Mesendoderm (in vitro differentiated cells): ENCODE data around the gene ADH5.
"Not testable (repeated sequence)": the region's sequence is repeated elsewhere in the genome, so short reads cannot be mapped to it uniquely, and the experiment has no call there.

Experiments used
- DNase-seq: peaks from one replicate; pipeline ENCODE4 v3.0.0; 2013
- H2AK5ac ChIP-seq: 2 replicates; pipeline ENCODE4 v1.6.1; 2013; ENCODE audit warnings: low read length, inconsistent platforms
- H2BK120ac ChIP-seq: 2 replicates; pipeline ENCODE4 v1.6.1; 2013; ENCODE audit warnings: low read depth, mild to moderate bottlenecking, low read length, moderate library complexity, mixed read lengths
- H2BK15ac ChIP-seq: replicated peaks from 2 replicates; pipeline ENCODE4 v1.6.1; 2013; ENCODE audit warnings: low read depth, mild to moderate bottlenecking, moderate library complexity
- H2BK5ac ChIP-seq: 2 replicates; pipeline ENCODE4 v1.6.1; 2013; ENCODE audit warnings: low read length, inconsistent platforms
- H3K18ac ChIP-seq: 2 replicates; pipeline ENCODE4 v1.6.1; 2013; ENCODE audit warnings: mild to moderate bottlenecking, low read length, mixed read lengths
- H3K23ac ChIP-seq: one replicate; pipeline ENCODE4 v1.6.1; 2013; ENCODE audit warnings: low read length
- H3K27ac ChIP-seq: 2 replicates; pipeline ENCODE4 v1.5.1; 2013; ENCODE audit warnings: low read depth, mild to moderate bottlenecking, inconsistent platforms, low read length, moderate library complexity
- H3K27me3 ChIP-seq: 2 replicates; pipeline ENCODE4 v1.6.1; 2013; ENCODE audit warnings: low read length, control low read depth, mild to moderate bottlenecking, inconsistent platforms; ENCODE audit not compliant: insufficient read depth, poor library complexity
- H3K36me3 ChIP-seq: 2 replicates; pipeline ENCODE4 v1.6.1; 2013; ENCODE audit warnings: low read length, inconsistent platforms; ENCODE audit not compliant: control insufficient read depth, insufficient read depth
- H3K4ac ChIP-seq: one replicate; pipeline ENCODE4 v1.6.1; 2013; ENCODE audit warnings: low read depth, mild to moderate bottlenecking, low read length, moderate library complexity
- H3K4me1 ChIP-seq: 2 replicates; pipeline ENCODE4 v1.6.1; 2013; ENCODE audit warnings: low read depth, low read length, inconsistent platforms; ENCODE audit not compliant: control insufficient read depth
- H3K4me2 ChIP-seq: 2 replicates; pipeline ENCODE4 v1.6.1; 2013; ENCODE audit warnings: low read length
- H3K4me3 ChIP-seq: 2 replicates; pipeline ENCODE4 v1.5.1; 2013; ENCODE audit warnings: mild to moderate bottlenecking, low read length
- H3K56ac ChIP-seq: one replicate; pipeline ENCODE4 v1.6.1; 2013; ENCODE audit warnings: low read length
- H3K79me1 ChIP-seq: 2 replicates; pipeline ENCODE4 v1.6.1; 2013; ENCODE audit warnings: low read length, inconsistent platforms
- H3K79me2 ChIP-seq: 2 replicates; pipeline ENCODE4 v1.6.1; 2013; ENCODE audit warnings: mild to moderate bottlenecking, low read length; ENCODE audit not compliant: control insufficient read depth, insufficient read depth
- H3K9ac ChIP-seq: 2 replicates; pipeline ENCODE4 v1.6.1; 2013; ENCODE audit warnings: low read length, inconsistent platforms
- H4K5ac ChIP-seq: one replicate; pipeline ENCODE4 v1.6.1; 2013; ENCODE audit warnings: low read length
- H4K8ac ChIP-seq: one replicate; pipeline ENCODE4 v1.6.1; 2013; ENCODE audit warnings: low read depth, mild to moderate bottlenecking, control low read depth, low read length, moderate library complexity
- WGBS: extraction: QIAGEN DNeasy Blood & Tissue Kit; methylation state at CpG from one replicate; pipeline ENCODE4 v1.1.7; 2013; ENCODE audit warnings: low lambda C conversion rate, missing lambda C conversion rate; ENCODE audit not compliant: insufficient coverage; ENCODE audit errors: extremely low coverage; 5-methylcytosine and 5-hydroxymethylcytosine counted together

ADH5 gene

DNA sequence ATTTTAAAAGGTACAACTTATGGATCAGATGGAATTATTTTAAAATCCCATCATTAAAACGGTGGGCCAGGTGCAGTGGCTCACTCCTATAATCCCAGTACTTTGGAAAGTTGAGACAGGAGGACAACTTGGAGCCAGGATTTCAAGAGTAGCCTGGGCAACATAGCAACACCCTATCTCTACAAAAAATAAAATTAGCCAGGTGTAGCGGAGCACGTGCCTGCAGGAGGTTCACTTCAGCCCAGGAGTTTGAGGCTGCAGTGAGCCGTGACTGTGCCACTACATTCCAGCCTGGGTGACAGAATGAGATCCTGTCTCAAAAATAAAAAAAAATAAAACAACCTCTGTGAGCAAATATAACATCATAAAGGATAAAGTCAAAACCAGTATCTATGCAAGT lies 11.4 kb downstream of the ADH5 start:
- no CpG with 5 or more reads among the region's 4 CpGs for WGBS
- Histone ChIP-seq H3K23ac (no peak overlapping the region), H3K4ac (no peak overlapping the region), H4K5ac (no peak overlapping the region), H3K4me1 (no peaks in the 10 kb centered on the region), H3K27me3 (no peaks in the 10 kb centered on the region), H3K18ac (no peak overlapping the region), H2BK120ac (no peak overlapping the region), H4K8ac (no peak overlapping the region), H3K79me2 (no peaks in the 10 kb centered on the region), H2BK5ac (no peak overlapping the region), H3K4me3 (no peak overlapping the region), H3K4me2 (no peak overlapping the region), H3K56ac (no peak overlapping the region), H3K27ac (no peak overlapping the region), H2BK15ac (no peak overlapping the region), H3K9ac (no peak overlapping the region), H3K79me1 (peaks cover under 1% of the 10 kb centered on the region), H3K36me3 (peaks cover 3% of the 10 kb centered on the region), H2AK5ac (no peak overlapping the region)
- no peak for DNase-seq

DNA sequence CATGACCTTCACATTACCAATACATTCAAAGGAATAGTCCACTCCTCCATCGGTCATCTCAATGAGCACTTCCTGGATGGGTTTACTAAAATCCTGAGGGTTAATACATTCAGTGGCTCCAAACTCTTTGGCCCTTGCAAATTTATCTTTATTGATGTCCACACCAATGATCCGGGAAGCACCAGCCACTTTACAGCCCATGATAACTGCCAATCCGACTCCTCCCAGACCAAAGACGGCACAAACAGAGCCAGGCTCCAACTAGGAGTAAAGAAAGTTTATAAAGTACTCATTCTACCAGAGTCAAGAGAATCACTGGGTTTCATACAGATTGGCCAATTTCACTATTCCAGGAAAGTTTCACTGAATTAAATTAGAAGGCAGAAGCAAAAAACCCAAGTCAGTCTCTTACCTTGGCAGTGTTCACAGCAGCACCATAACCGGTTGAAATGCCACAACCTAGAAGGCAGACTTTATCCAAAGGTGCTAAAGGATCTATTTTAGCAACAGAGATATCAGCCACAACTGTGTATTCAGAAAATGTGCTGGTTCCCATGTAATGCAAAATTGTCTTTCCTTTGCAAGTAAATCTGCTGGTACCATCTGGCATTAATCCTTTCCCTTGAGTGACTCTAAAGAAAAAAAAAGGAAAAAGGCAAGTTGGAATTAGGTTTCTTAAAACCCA lies 12.2 kb downstream of the ADH5 start:
- Histone ChIP-seq H3K27me3 (no peaks in the 10 kb centered on the region), H3K36me3 (peaks cover 2% of the 10 kb centered on the region), H3K18ac (no peak overlapping the region), H2BK15ac (no peak overlapping the region), H2AK5ac (no peak overlapping the region), H3K4ac (no peak overlapping the region), H3K79me1 (no peaks in the 10 kb centered on the region), H3K27ac (no peak overlapping the region), H4K8ac (no peak overlapping the region), H3K23ac (no peak overlapping the region), H3K56ac (no peak overlapping the region), H3K79me2 (no peaks in the 10 kb centered on the region), H3K4me3 (no peak overlapping the region), H2BK5ac (no peak overlapping the region), H2BK120ac (no peak overlapping the region), H3K9ac (no peak overlapping the region), H4K5ac (no peak overlapping the region), H3K4me1 (no peaks in the 10 kb centered on the region), H3K4me2 (no peak overlapping the region)
- no CpG with 5 or more reads among the region's 5 CpGs for WGBS
- no peak for DNase-seq

DNA sequence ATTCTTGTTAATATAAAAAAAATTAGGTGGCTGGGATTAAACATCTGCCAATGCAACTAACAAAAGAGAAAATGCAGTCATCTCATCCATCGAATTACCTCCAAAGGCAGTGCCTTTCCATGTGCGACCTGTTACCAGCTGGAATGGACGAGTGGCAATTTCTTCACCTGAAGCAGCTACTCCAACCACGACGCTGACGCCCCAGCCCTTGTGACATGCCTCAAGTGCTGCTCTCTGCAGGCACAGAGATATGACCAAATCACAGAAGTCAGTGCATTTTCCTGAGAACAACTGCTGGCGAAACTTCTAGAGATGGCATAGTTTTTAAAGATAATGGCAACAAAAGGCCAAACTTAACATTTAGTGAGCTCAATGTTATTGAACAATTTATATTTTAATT lies 13.8 kb downstream of the ADH5 start:
- peaks cover 2% of the 10 kb centered on the region for H3K36me3 ChIP-seq
- WGBS = no CpG with 5 or more reads among the region's 7 CpGs

DNA sequence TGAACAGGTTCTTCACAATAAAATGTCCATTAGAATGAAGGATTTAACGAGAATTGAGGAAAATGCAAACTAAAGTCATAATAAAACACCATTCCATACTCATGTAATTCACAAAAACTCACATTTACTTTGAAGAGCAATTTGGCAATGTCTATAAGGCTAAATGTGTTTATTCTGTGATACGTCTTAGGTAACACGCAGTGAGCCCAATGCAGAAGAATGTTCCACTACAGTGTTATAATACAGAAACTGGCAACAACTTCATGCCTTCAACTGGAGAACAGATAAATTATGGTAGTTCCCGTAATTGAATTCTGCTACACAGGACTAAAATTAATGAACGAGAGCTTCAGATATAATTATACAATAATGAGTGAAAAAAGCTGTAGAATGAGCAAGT lies 17.4 kb downstream of the ADH5 start:
- H3K79me1 ChIP-seq = no peaks in the 10 kb centered on the region
- H2BK15ac ChIP-seq = no peak overlapping the region
- H2BK120ac ChIP-seq = no peak overlapping the region
- H4K5ac ChIP-seq = no peak overlapping the region
- no peak overlapping the region for H3K23ac ChIP-seq
- no peak overlapping the region for H3K27ac ChIP-seq
- H3K56ac ChIP-seq = no peak overlapping the region
- H3K79me2 ChIP-seq = no peaks in the 10 kb centered on the region
- no peak overlapping the region for H3K4me2 ChIP-seq
- H3K36me3 ChIP-seq = peaks cover 2% of the 10 kb centered on the region
- no peak for DNase-seq
- no CpG with 5 or more reads among the region's 5 CpGs for WGBS
- H3K4ac ChIP-seq = no peak overlapping the region
- H2BK5ac ChIP-seq = no peak overlapping the region
- no peaks in the 10 kb centered on the region for H3K27me3 ChIP-seq
- no peak overlapping the region for H3K4me3 ChIP-seq
- H2AK5ac ChIP-seq = no peak overlapping the region
- H3K9ac ChIP-seq = no peak overlapping the region
- no peak overlapping the region for H4K8ac ChIP-seq
- H3K18ac ChIP-seq = no peak overlapping the region
- no peaks in the 10 kb centered on the region for H3K4me1 ChIP-seq

More for the DNA sequence above, 13.8 kb downstream of the ADH5 start:
- H3K18ac ChIP-seq = no peak overlapping the region
- no peak overlapping the region for H2BK5ac ChIP-seq
- no peak overlapping the region for H3K56ac ChIP-seq
- no peak overlapping the region for H2AK5ac ChIP-seq
- no peaks in the 10 kb centered on the region for H3K27me3 ChIP-seq
- H3K4me2 ChIP-seq = no peak overlapping the region
- H3K4me3 ChIP-seq = no peak overlapping the region
- no peaks in the 10 kb centered on the region for H3K79me2 ChIP-seq
- H3K9ac ChIP-seq = no peak overlapping the region
- DNase-seq = no peak
- H2BK15ac ChIP-seq = no peak overlapping the region
- no peak overlapping the region for H4K8ac ChIP-seq
- no peak overlapping the region for H3K23ac ChIP-seq
- H3K27ac ChIP-seq = no peak overlapping the region
- H3K79me1 ChIP-seq = no peaks in the 10 kb centered on the region
- H2BK120ac ChIP-seq = no peak overlapping the region
- H3K4me1 ChIP-seq = no peaks in the 10 kb centered on the region
- no peak overlapping the region for H3K4ac ChIP-seq
- no peak overlapping the region for H4K5ac ChIP-seq

DNA sequence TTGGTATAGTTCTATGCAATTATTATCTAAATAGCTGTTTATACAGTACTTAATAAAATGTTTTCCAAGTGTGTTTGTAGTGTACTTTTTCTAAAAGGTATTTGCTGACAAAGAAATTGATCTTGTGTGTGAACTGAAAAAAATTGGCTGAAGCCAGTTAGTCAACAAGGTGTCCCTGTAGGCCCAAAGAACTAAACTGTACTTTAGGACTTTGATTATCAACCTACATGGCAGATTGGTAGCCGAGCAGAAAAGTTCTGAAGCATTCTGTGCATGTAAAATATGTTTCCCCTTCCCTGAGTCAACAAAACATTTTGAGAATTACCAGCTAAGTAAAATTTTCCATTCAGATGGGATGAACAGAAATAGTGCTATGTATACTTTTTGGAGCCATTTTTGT lies 21.0 kb downstream of the ADH5 start:
- Histone ChIP-seq H3K4me1 (no peaks in the 10 kb centered on the region), H3K4me3 (no peak overlapping the region), H3K56ac (no peak overlapping the region), H2BK120ac (no peak overlapping the region), H3K79me1 (no peaks in the 10 kb centered on the region), H3K4me2 (no peak overlapping the region), H3K36me3 (no peaks in the 10 kb centered on the region), H3K27me3 (no peaks in the 10 kb centered on the region), H3K27ac (no peak overlapping the region), H4K8ac (no peak overlapping the region), H3K4ac (no peak overlapping the region), H3K18ac (no peak overlapping the region), H4K5ac (no peak overlapping the region), H2BK15ac (no peak overlapping the region), H2AK5ac (no peak overlapping the region), H3K23ac (no peak overlapping the region), H3K9ac (no peak overlapping the region), H2BK5ac (no peak overlapping the region), H3K79me2 (no peaks in the 10 kb centered on the region)
- no CpG with 5 or more reads among the region's 1 CpG for WGBS
- no peak for DNase-seq

DNA sequence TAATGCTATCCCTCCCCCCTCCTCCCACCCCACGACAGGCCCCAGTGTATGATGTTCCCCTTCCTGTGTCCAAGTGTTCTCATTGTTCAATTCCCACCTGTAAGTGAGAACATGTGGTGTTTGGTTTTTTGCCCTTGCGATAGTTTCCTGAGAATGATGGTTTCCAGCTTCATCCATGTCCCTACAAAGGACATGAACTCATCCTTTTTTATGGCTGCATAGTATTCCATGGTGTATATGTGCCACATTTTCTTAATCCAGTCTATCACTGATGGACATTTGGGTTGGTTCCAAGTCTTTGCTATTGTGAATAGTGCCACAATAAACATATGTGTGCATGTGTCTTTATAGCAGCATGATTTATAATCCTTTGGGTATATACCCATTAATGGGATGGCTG lies 23.1 kb downstream of the ADH5 start:
- H3K23ac ChIP-seq, H3K4me3 ChIP-seq, H4K5ac ChIP-seq, H2AK5ac ChIP-seq, H3K27me3 ChIP-seq, H3K79me1 ChIP-seq, H2BK5ac ChIP-seq, H3K9ac ChIP-seq, H4K8ac ChIP-seq, H3K27ac ChIP-seq, H3K4me1 ChIP-seq, H3K79me2 ChIP-seq, H3K36me3 ChIP-seq, H3K18ac ChIP-seq, H3K4ac ChIP-seq, H3K56ac ChIP-seq, DNase-seq, H3K4me2 ChIP-seq, H2BK15ac ChIP-seq, H2BK120ac ChIP-seq: not testable (repeated sequence)
- no CpG with 5 or more reads among the region's 2 CpGs for WGBS
